ENCODE data around the gene SLC9A5. TPM values are rescaled to one million over a fixed set of nuclear protein-coding genes. Genes with fewer than 3 reads are reported as not detected.
A peak's percentile ranks its signal among the peaks of the same experiment; 100 is the strongest.

Gene SLC9A5
- total and polyA plus RNA-seq, 3 donors from 2014 or later, result 4.8 to 15.7 (median 6.8) TPM

DNA sequence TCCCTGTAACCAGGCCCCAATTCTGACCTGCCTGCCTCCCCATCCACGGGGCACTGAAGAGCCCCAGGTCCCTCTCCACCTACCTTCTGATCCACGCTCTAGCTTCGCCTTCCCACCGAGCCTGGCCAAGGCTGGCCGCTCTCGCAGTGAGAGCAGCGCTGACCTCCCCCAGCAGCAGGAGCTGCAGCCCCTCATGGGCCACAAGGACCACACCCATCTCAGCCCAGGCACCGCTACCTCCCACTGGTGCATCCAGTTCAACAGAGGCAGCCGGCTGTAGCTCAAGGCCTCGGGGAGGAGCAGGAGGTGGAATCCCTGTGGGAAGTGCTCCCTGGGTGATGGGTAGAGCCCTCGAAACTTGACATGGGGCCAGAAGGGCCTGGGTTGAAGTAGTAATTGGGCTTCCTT lies 22.2 kb downstream of the SLC9A5 start:
- Histone ChIP-seq H3K4me3 (no peak overlapping the region), H3K27me3 (no peaks in the 10 kb centered on the region), H3K36me3 (ENCODE audit: low read depth, missing control alignments) (no peaks in the 10 kb centered on the region), H3K4me1 (no peaks in the 10 kb centered on the region), H3K9me3 (no peaks in the 10 kb centered on the region), H3K27ac (no peak overlapping the region)
- no peak for DNase-seq
- intact Hi-C loops (cut with DNase I; ENCODE audit: low total_unique reads), result no loop called here
- TF ChIP-seq, protein P1, sequence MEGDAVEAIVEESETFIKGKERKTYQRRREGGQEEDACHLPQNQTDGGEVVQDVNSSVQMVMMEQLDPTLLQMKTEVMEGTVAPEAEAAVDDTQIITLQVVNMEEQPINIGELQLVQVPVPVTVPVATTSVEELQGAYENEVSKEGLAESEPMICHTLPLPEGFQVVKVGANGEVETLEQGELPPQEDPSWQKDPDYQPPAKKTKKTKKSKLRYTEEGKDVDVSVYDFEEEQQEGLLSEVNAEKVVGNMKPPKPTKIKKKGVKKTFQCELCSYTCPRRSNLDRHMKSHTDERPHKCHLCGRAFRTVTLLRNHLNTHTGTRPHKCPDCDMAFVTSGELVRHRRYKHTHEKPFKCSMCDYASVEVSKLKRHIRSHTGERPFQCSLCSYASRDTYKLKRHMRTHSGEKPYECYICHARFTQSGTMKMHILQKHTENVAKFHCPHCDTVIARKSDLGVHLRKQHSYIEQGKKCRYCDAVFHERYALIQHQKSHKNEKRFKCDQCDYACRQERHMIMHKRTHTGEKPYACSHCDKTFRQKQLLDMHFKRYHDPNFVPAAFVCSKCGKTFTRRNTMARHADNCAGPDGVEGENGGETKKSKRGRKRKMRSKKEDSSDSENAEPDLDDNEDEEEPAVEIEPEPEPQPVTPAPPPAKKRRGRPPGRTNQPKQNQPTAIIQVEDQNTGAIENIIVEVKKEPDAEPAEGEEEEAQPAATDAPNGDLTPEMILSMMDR (IDR thresholded peaks at IDR 0.05), result no peak
- TF ChIP-seq POLR2A (IDR thresholded peaks at IDR 0.05), result no peak
- 83% methylated on average over 11 of the region's 11 CpGs; no CpG with 5 or more reads in 1 of the 2 donors for WGBS, 2 donors

DNA sequence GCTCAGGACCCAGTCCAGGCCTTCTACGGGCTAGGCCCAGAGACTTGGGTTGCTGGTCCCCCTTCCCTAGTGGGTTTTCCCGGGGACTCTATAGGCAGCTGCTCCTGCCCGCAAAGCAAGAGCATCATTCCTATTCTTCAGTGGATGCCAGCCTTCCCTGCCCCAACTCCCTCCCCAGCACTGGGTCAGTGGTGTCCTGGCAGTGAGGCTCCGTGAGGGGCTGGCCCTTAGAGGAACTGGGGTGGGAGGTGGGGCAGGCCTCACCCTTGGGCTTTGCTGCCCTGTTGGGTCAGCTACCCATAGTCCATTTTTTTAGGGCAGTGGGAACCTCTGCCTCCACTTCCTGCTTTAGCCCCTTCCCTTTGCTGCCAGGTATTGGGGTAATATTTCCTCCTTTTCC lies 22.7 kb downstream of the SLC9A5 start:
- Histone ChIP-seq H3K27ac (no peak overlapping the region), H3K9me3 (no peaks in the 10 kb centered on the region), H3K4me1 (no peaks in the 10 kb centered on the region), H3K4me3 (no peak overlapping the region), H3K36me3 (ENCODE audit: low read depth, missing control alignments) (no peaks in the 10 kb centered on the region), H3K27me3 (no peaks in the 10 kb centered on the region)
- intact Hi-C loops (cut with DNase I; ENCODE audit: low total_unique reads), result no loop called here
- no peak for DNase-seq
- no peak for TF ChIP-seq POLR2A (IDR thresholded peaks at IDR 0.05)
- TF ChIP-seq, protein P1 (IDR thresholded peaks at IDR 0.05), result no peak
- WGBS, 2 donors, result 91 to 100% methylated on average over 2 to 4 of the region's 4 CpGs

DNA sequence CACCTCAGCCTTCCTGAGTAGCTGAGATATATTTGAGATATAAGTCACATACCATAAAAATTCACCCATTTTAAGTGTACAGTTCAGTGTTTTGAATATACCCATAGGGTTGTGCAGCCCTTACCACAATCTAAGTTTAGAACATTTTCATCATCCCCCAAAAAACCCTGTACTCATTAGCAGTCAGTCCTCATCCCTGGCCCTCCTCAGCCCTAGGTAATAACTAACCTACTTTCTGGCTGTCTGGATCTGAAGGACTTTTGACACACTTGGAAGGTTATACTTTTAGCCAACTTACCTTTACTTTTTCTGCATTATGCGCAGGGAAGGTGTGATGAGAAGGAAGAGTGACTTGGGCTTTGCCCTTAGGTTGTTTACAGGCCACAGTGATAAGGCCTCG lies 26.5 kb downstream of the SLC9A5 start:
- intact Hi-C loops (cut with DNase I; ENCODE audit: low total_unique reads), result no loop called here
- H3K27ac ChIP-seq, result no peak overlapping the region
- H3K27me3 ChIP-seq, result no peaks in the 10 kb centered on the region
- no peak overlapping the region for H3K4me3 ChIP-seq
- no peaks in the 10 kb centered on the region for H3K9me3 ChIP-seq
- TF ChIP-seq POLR2A (IDR thresholded peaks at IDR 0.05), result no peak
- H3K36me3 ChIP-seq (ENCODE audit: low read depth, missing control alignments), result no peaks in the 10 kb centered on the region
- 85 to 92% methylated on average over 2 of the region's 2 CpGs for WGBS, 2 donors
- H3K4me1 ChIP-seq, result peaks cover 17% of the 10 kb centered on the region
- no peak for DNase-seq

DNA sequence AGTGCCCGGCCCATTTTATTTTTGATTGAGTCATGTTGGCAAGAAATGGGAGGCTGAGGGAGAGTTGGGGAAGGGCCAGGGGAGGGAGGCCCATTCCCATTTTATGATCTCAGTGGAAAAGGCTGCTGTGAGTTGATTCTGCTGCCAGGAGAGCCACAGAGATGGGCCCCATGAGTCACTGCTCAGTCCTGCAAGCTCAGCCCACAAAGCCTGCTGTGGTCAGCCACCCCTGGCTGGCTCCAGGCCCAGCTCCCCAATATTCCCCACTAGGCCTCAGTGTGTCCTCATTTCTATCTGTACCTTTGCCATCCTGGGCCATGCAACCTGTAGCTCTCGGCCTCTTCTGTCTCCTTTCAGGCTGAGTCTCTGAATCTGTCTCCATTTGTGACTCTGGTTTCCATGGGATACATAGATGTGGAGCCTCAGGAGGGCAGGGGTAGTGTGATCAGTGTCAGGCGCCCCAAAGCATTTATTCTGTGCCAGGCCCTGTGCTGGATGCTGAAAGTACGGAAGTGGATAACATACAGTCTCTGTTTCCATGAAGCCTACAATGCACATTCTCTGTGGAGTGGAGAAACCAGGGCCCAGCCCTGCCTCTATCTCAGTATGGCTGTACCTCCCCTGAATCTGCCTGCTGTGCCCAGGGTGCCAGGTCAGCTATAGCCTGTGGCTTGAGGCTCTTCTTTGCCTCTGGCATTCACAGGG lies 28.7 kb downstream of the SLC9A5 start:
- no peak overlapping the region for H3K4me3 ChIP-seq
- H3K27ac ChIP-seq, result peak overlapping the region in 1 of 2 donors; percentile 16
- H3K9me3 ChIP-seq, result no peaks in the 10 kb centered on the region
- 80 to 84% methylated on average over 3 to 4 of the region's 4 CpGs for WGBS, 2 donors
- TF ChIP-seq, protein P1 (IDR thresholded peaks at IDR 0.05), result no peak
- TF ChIP-seq POLR2A (IDR thresholded peaks at IDR 0.05), result no peak
- no peaks in the 10 kb centered on the region for H3K36me3 ChIP-seq (ENCODE audit: low read depth, missing control alignments)
- intact Hi-C loops (cut with DNase I; ENCODE audit: low total_unique reads), result no loop called here
- H3K27me3 ChIP-seq, result no peaks in the 10 kb centered on the region
- H3K4me1 ChIP-seq, result peaks cover 17% of the 10 kb centered on the region
- DNase-seq, result no peak

DNA sequence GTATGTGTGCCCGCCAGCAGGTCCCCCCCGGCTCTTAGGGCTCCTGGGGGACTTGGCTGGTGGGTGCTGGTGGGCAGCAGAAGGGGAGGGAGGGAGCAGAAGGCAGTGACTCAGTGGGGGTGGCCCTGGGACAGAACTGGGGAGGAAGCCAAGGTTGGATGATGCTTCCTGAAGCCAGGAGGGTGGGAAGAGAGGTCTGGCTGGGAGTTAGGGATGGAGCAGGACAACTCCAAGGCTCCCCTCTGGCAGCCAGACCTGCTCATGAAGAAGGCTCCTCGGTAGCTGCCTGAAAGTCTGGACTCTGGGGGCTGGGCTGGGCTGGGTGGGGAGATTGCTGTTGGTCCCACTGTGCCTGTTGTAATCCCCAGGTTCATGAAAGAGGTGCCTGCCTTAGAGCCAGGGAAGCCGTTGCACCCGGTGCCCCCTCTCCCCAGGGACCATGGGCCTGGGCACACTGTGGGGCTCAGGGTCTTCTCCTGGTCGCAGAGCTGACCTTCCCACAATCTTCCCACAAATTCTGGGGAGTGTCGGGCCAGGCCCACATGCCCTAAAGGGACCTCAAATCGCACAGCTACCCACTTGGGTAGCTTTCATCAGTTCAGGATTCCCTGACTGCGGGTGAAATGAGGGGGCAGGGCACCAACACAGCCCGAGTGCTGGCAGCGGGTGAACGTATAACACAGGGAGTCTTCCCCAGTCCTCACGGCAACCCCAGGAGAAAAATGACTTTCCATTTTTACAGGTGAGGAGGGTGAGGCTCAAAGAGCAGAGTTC lies 29.4 kb downstream of the SLC9A5 start:
- Histone ChIP-seq H3K27ac (peak overlapping the region in 1 of 2 donors; percentile 36), H3K4me1 (peaks cover 17% of the 10 kb centered on the region), H3K4me3 (peak overlapping the region; percentile 65 to 67), H3K36me3 (ENCODE audit: low read depth, missing control alignments) (no peaks in the 10 kb centered on the region), H3K27me3 (no peaks in the 10 kb centered on the region), H3K9me3 (no peaks in the 10 kb centered on the region)
- TF ChIP-seq, protein P1 (IDR thresholded peaks at IDR 0.05), result no peak
- no peak for TF ChIP-seq POLR2A (IDR thresholded peaks at IDR 0.05)
- intact Hi-C loops (cut with DNase I; ENCODE audit: low total_unique reads), result no loop called here
- DNase-seq, result peak; percentile 32
- WGBS, 2 donors, result 59 to 70% methylated on average over 2 to 13 of the region's 13 CpGs

Data from testis (tissue), 3 donors.